Hepatocyte (in vitro differentiated cells): ENCODE results near the gene HERC5. TPM values are rescaled to one million over a fixed set of nuclear protein-coding genes. Genes with fewer than 3 reads are reported as not detected.

ENCODE experiments used
- DNase-seq: peaks from one replicate; pipeline ENCODE4 v3.0.0-alpha.2; 2016; ENCODE audit warnings: low spot score
- H2AFZ ChIP-seq: fragments of 200-600 bp; sonication (generic); 2 replicates; pipeline ENCODE4 v1.6.0; 2016; ENCODE audit warnings: antibody characterized with exemption, mild to moderate bottlenecking
- H3K27ac ChIP-seq: fragments of 200-600 bp; sonication (generic); 2 replicates; pipeline ENCODE4 v1.5.1; 2016; ENCODE audit warnings: mild to moderate bottlenecking
- H3K27me3 ChIP-seq: fragments of 200-600 bp; sonication (generic); 2 replicates; pipeline ENCODE4 v1.6.1; 2016
- H3K36me3 ChIP-seq: fragments of 200-600 bp; sonication (generic); replicated peaks from 2 replicates; pipeline ENCODE4 v1.5.1; 2016; ENCODE audit warnings: low read depth; ENCODE audit not compliant: insufficient read depth
- H3K4me1 ChIP-seq: fragments of 200-600 bp; sonication (generic); 2 replicates; pipeline ENCODE4 v1.5.1; 2016; ENCODE audit warnings: mild to moderate bottlenecking, moderate library complexity; ENCODE audit not compliant: insufficient read depth
- H3K4me2 ChIP-seq: fragments of 200-600 bp; sonication (generic); 2 replicates; pipeline ENCODE4 v1.6.0; 2016
- H3K4me3 ChIP-seq: fragments of 200-600 bp; sonication (generic); 2 replicates; pipeline ENCODE4 v1.5.1; 2016; ENCODE audit warnings: mild to moderate bottlenecking
- H3K79me2 ChIP-seq: fragments of 200-600 bp; sonication (generic); 2 replicates; pipeline ENCODE4 v1.6.0; 2017; ENCODE audit warnings: mild to moderate bottlenecking
- H3K9me2 ChIP-seq: fragments of 200-600 bp; sonication (generic); replicated peaks from 2 replicates; pipeline ENCODE4 v1.6.0; 2017; ENCODE audit warnings: mild to moderate bottlenecking; ENCODE audit not compliant: insufficient read depth
- H3K9me3 ChIP-seq: fragments of 200-600 bp; sonication (generic); 2 replicates; pipeline ENCODE4 v1.5.1; 2016; ENCODE audit warnings: low read depth, mild to moderate bottlenecking
- H4K20me1 ChIP-seq: fragments of 200-600 bp; sonication (generic); 2 replicates; pipeline ENCODE4 v1.6.0; 2016; ENCODE audit warnings: mild to moderate bottlenecking; ENCODE audit not compliant: insufficient read depth, poor library complexity, severe bottlenecking
- CTCF ChIP-seq: fragments of 200-600 bp; sonication (generic); IDR thresholded peaks from 2 replicates; pipeline ENCODE4 v1.5.1; 2016; ENCODE audit warnings: antibody characterized with exemption, mild to moderate bottlenecking; ENCODE audit not compliant: poor library complexity
- EZH2 ChIP-seq: fragments of 200-600 bp; sonication (generic); IDR thresholded peaks from 2 replicates; pipeline ENCODE4 v1.6.1; 2016; ENCODE audit warnings: antibody characterized with exemption, mild to moderate bottlenecking, borderline replicate concordance
- EZH2phosphoT487 ChIP-seq: fragments of 200-600 bp; sonication (generic); IDR thresholded peaks from one replicate; pipeline ENCODE4 v1.6.1; 2018; ENCODE audit warnings: antibody characterized with exemption, mild to moderate bottlenecking, low read depth, moderate library complexity; ENCODE audit not compliant: unreplicated experiment, severe bottlenecking
- WGBS: methylation state at CpG from one replicate; pipeline ENCODE4 v1.1.6; 2016; ENCODE audit warnings: low lambda C conversion rate; ENCODE audit errors: missing lambda C conversion rate; 5-methylcytosine and 5-hydroxymethylcytosine counted together
- polyA plus RNA-seq: library from polyadenylated mRNA; unstranded; fragments of >200 nt; fragmentation: Nextera tagmentation; extraction: Ambion mirVana; gene quantifications from 2 replicates; pipeline ENCODE4 v1.2.1, GENCODE V29; 2016
- total RNA-seq: library from RNA; depleted of rRNA; stranded (reverse); fragments of >200 nt; gene quantifications from 2 replicates; pipeline ENCODE4 v1.2.3, GENCODE V29; 2014

Gene HERC5
- total and polyA plus RNA-seq, 2 experiments from 2014 or later = 1.7 to 2.8 TPM

DNA sequence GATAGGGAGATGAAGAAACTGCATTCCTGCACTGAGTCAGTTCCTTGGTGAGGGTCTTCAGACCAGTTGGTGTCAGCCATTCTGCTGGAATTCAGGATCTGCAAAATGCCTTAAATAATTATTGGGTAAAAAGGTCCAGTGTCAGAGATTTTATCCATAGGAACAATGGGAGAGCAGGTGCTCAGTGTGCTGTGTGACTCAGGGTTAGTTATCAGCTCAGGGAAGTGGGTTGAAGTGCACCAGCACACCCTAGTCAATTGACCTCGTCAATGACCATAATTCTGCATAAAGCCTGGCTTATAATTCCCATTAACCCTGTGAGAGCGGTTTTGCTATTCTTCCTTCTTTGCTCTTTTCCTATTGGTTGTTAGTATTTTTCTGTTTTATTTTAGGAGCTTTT is 40.9 kb upstream of the HERC5 start:
- H2AFZ ChIP-seq = no peak overlapping the region
- H4K20me1 ChIP-seq = no peaks in the 10 kb centered on the region
- H3K27me3 ChIP-seq = no peaks in the 10 kb centered on the region
- no peak overlapping the region for H3K4me2 ChIP-seq
- 68% methylated on average over 2 of the region's 2 CpGs for WGBS
- H3K27ac ChIP-seq = no peak overlapping the region
- no peaks in the 10 kb centered on the region for H3K79me2 ChIP-seq
- no peaks in the 10 kb centered on the region for H3K9me3 ChIP-seq
- no peaks in the 10 kb centered on the region for H3K36me3 ChIP-seq
- H3K4me3 ChIP-seq = no peak overlapping the region
- H3K4me1 ChIP-seq = no peaks in the 10 kb centered on the region
- no peaks in the 10 kb centered on the region for H3K9me2 ChIP-seq
- no peak for DNase-seq
- TF ChIP-seq CTCF (no peak), EZH2 (no peak), EZH2phosphoT487 (no peak)

DNA sequence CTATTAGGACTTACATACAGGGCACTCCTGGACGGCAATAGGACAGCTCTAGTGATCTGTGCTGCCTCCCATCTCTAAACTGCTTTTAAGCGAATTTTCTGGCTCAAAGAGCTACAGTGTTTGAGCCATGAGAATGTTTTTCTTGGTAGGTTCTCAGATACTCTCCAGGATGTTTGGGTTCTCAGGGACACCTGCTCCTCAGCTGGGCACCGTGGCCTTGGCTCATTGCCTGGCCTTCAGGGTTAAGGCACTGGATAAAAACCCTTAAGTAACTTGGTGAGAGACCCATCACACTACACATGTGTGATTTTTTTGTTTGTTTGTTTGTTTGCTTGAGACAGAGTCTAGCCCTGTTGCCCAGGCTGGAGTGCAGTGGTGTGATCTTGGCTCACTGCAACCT is 38.5 kb upstream of the HERC5 start:
- 96% methylated on average over 3 of the region's 3 CpGs for WGBS
- H3K4me2 ChIP-seq = no peak overlapping the region
- no peaks in the 10 kb centered on the region for H3K9me2 ChIP-seq
- no peak overlapping the region for H3K27ac ChIP-seq
- TF ChIP-seq CTCF = no peak
- TF ChIP-seq EZH2 = no peak
- DNase-seq = no peak
- H4K20me1 ChIP-seq = no peaks in the 10 kb centered on the region
- no peak overlapping the region for H2AFZ ChIP-seq
- no peaks in the 10 kb centered on the region for H3K36me3 ChIP-seq
- H3K27me3 ChIP-seq = no peaks in the 10 kb centered on the region
- H3K4me1 ChIP-seq = no peaks in the 10 kb centered on the region
- H3K79me2 ChIP-seq = no peaks in the 10 kb centered on the region
- no peaks in the 10 kb centered on the region for H3K9me3 ChIP-seq
- H3K4me3 ChIP-seq = no peak overlapping the region

GRCh38 chr4:88419874-88420273 is 37.0 kb upstream of the HERC5 start:
- no peak for TF ChIP-seq EZH2
- no peak for TF ChIP-seq EZH2phosphoT487
- TF ChIP-seq CTCF = no peak
- no peaks in the 10 kb centered on the region for H3K79me2 ChIP-seq
- H3K9me2 ChIP-seq = no peaks in the 10 kb centered on the region
- H3K4me1 ChIP-seq = no peaks in the 10 kb centered on the region
- no peaks in the 10 kb centered on the region for H3K9me3 ChIP-seq
- no peak for DNase-seq
- WGBS = 91% methylated on average over 5 of the region's 5 CpGs
- no peak overlapping the region for H3K27ac ChIP-seq
- H3K27me3 ChIP-seq = no peaks in the 10 kb centered on the region
- no peak overlapping the region for H3K4me2 ChIP-seq
- no peak overlapping the region for H3K4me3 ChIP-seq
- no peaks in the 10 kb centered on the region for H4K20me1 ChIP-seq
- H3K36me3 ChIP-seq = no peaks in the 10 kb centered on the region
- H2AFZ ChIP-seq = no peak overlapping the region

- H3K27ac ChIP-seq = no peak overlapping the region
- TF ChIP-seq EZH2 (no peak), EZH2phosphoT487 (no peak), CTCF (no peak)
- H3K79me2 ChIP-seq = no peaks in the 10 kb centered on the region
- no peaks in the 10 kb centered on the region for H3K27me3 ChIP-seq
- no peak overlapping the region for H3K4me3 ChIP-seq
- H3K9me3 ChIP-seq = no peaks in the 10 kb centered on the region
- no peaks in the 10 kb centered on the region for H3K36me3 ChIP-seq
- no peaks in the 10 kb centered on the region for H3K4me1 ChIP-seq
- no peak overlapping the region for H2AFZ ChIP-seq
- H3K9me2 ChIP-seq = no peaks in the 10 kb centered on the region
- WGBS = 95% methylated on average over 1 of the region's 1 CpG
- no peak for DNase-seq
- no peaks in the 10 kb centered on the region for H4K20me1 ChIP-seq
- H3K4me2 ChIP-seq = no peak overlapping the region
Measured at GRCh38 chr4:88420844-88421243, 36.1 kb upstream of the HERC5 start.
